HG02840 (cell line): ENCODE measurements around the gene RGS3.

Experiments
- ATAC-seq: cut with Tn5 transposase; IDR thresholded peaks from one replicate; pipeline ENCODE4 v1.9.1; 2021; ENCODE audit warnings: mild to moderate bottlenecking, moderate library complexity, moderate number of reproducible peaks; ENCODE audit not compliant: unreplicated experiment, low FRiP score

The RGS3 gene

GRCh38 chr9:113464286-113464660, 746 bp downstream of the RGS3 start:
- ATAC-seq = no peak

GRCh38 chr9:113465599-113466140, 2.1 kb downstream of the RGS3 start:
- no peak for ATAC-seq

- ATAC-seq = no peak
Measured at GRCh38 chr9:113467183-113467582, 3.7 kb downstream of the RGS3 start.

- no peak for ATAC-seq
Measured at GRCh38 chr9:113468716-113469448, 5.4 kb downstream of the RGS3 start.

GRCh38 chr9:113471143-113471542, 7.6 kb downstream of the RGS3 start:
- no peak for ATAC-seq

- ATAC-seq = no peak
Measured at GRCh38 chr9:113471566-113471965, 8.0 kb downstream of the RGS3 start.

GRCh38 chr9:113472199-113472598, 8.7 kb downstream of the RGS3 start:
- ATAC-seq = no peak

GRCh38 chr9:113474360-113475028, 11.0 kb downstream of the RGS3 start:
- ATAC-seq = no peak

- no peak for ATAC-seq
Measured at GRCh38 chr9:113475031-113475430, 11.5 kb downstream of the RGS3 start.

GRCh38 chr9:113475992-113476391, 12.5 kb downstream of the RGS3 start:
- ATAC-seq = no peak

GRCh38 chr9:113476511-113476916, 13.0 kb downstream of the RGS3 start:
- ATAC-seq = no peak

GRCh38 chr9:113477058-113477457, 13.5 kb downstream of the RGS3 start:
- ATAC-seq = no peak

- no peak for ATAC-seq
Measured at GRCh38 chr9:113477661-113478060, 14.1 kb downstream of the RGS3 start.

GRCh38 chr9:113479174-113479621, 15.7 kb downstream of the RGS3 start:
- no peak for ATAC-seq

GRCh38 chr9:113480612-113481011, 17.1 kb downstream of the RGS3 start:
- ATAC-seq = no peak

- no peak for ATAC-seq
Measured at GRCh38 chr9:113481176-113481787, 17.8 kb downstream of the RGS3 start.

GRCh38 chr9:113482341-113482740, 18.8 kb downstream of the RGS3 start:
- ATAC-seq = no peak

- no peak for ATAC-seq
Measured at GRCh38 chr9:113482991-113483675, 19.6 kb downstream of the RGS3 start.

- no peak for ATAC-seq
Measured at GRCh38 chr9:113483676-113484257, 20.2 kb downstream of the RGS3 start.

GRCh38 chr9:113484258-113484730, 20.8 kb downstream of the RGS3 start:
- no peak for ATAC-seq
